Body of pancreas (tissue), 4 donors: ENCODE data around the gene KIAA0825.

Source experiments
- CTCF ChIP-seq, 7 experiments: fragments of 450-650 bp in 4 of 7; fragments of 200-600 bp in 3 of 7; sonication (generic) in 3 of 7; IDR thresholded peaks; one replicate each; pipeline ENCODE4 v1.5.1; 2016 to 2019; ENCODE audit warnings: antibody characterized with exemption in 7 of 7
- POLR2A ChIP-seq, 3 donors: fragments of 450-650 bp; IDR thresholded peaks; one replicate each; pipeline ENCODE4 v1.6.1; 2016; ENCODE audit warnings: antibody characterized with exemption in 3 of 3, mild to moderate bottlenecking in 2 of 3

DNA sequence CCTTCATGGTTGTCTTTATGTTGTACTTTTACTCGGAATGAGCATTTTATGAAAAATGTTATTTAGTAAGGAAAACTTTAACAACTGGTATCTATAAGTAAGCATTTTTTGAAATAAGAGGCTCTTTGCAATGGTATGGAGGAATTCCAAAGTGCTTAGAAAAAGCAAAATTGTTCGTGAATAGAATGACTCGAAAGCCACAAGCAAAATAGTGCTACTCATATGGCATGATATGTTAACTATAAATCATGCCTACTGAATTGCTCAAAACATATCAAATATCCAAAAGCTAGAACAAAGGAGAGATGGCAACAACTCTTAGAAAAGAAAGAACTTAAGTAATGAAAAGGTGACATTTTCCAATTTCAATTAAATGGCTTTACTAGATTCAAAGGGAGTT is 216.3 kb downstream of the KIAA0825 start:
- no peak for TF ChIP-seq POLR2A (IDR thresholded peaks at IDR 0.05)
- no peak for TF ChIP-seq CTCF (IDR thresholded peaks at IDR 0.05)
